A172 (cell line): Measurements from ENCODE around the gene DOCK6. TPM values are rescaled to one million over a fixed set of nuclear protein-coding genes. Genes with fewer than 3 reads are reported as not detected.
A peak's percentile ranks its signal among the peaks of the same experiment; 100 is the strongest.

Experiments
- DNase-seq: peaks from one replicate; pipeline ENCODE4 v3.0.0-alpha.2; 2015; ENCODE audit warnings: low spot score
- total RNA-seq: library from RNA; depleted of rRNA; stranded (reverse); fragments of >200 nt; shearing (Covaris generic); gene quantifications from 2 replicates; pipeline ENCODE4 v1.2.3, GENCODE V29; 2014; rRNA removed

DOCK6 gene
- total RNA-seq: 3.8 and 4.4 TPM in 2 replicates

- DNase-seq: no peak
Measured at GRCh38 chr19:11261971-11262839, at the start of gene DOCK6. Gene DOCK6 (minus strand): TSS chr19:11262524. CDS start chr19:11262440, 84 bp downstream.

- no peak for DNase-seq
Measured at GRCh38 chr19:11306337-11306736, 44.0 kb upstream of the DOCK6 start.

- DNase-seq: no peak
Measured at GRCh38 chr19:11304936-11305335, 42.6 kb upstream of the DOCK6 start.

GRCh38 chr19:11300811-11301120 lies 38.4 kb upstream of the DOCK6 start:
- no peak for DNase-seq

GRCh38 chr19:11299946-11300810 lies 37.9 kb upstream of the DOCK6 start:
- DNase-seq: no peak

GRCh38 chr19:11296264-11296663 lies 33.9 kb upstream of the DOCK6 start:
- DNase-seq: no peak

GRCh38 chr19:11295665-11296245 lies 33.4 kb upstream of the DOCK6 start, which contains the start of gene TSPAN16:
Gene TSPAN16 (plus strand): TSS chr19:11296160. CDS start chr19:11296298, 138 bp downstream.
- no peak for DNase-seq

GRCh38 chr19:11295180-11295579 lies 32.9 kb upstream of the DOCK6 start:
- no peak for DNase-seq

GRCh38 chr19:11293433-11294389 lies 31.4 kb upstream of the DOCK6 start:
- peak; percentile 90 for DNase-seq

GRCh38 chr19:11291991-11292390 lies 29.7 kb upstream of the DOCK6 start:
- DNase-seq: no peak

- no peak for DNase-seq
Measured at GRCh38 chr19:11291415-11291814, 29.1 kb upstream of the DOCK6 start.

GRCh38 chr19:11290256-11290655 lies 27.9 kb upstream of the DOCK6 start:
- no peak for DNase-seq

GRCh38 chr19:11288349-11288748 lies 26.0 kb upstream of the DOCK6 start:
- no peak for DNase-seq

GRCh38 chr19:11286312-11286974 lies 24.1 kb upstream of the DOCK6 start:
- DNase-seq: no peak

GRCh38 chr19:11284515-11284914 lies 22.2 kb upstream of the DOCK6 start:
- DNase-seq: no peak

- DNase-seq: no peak
Measured at GRCh38 chr19:11281356-11282049, 19.2 kb upstream of the DOCK6 start.

GRCh38 chr19:11279505-11280236 lies 17.3 kb upstream of the DOCK6 start:
- DNase-seq: no peak

- DNase-seq: no peak
Measured at GRCh38 chr19:11278670-11279069, 16.3 kb upstream of the DOCK6 start.

- no peak for DNase-seq
Measured at GRCh38 chr19:11274533-11275086, 12.3 kb upstream of the DOCK6 start.
